AG08395 (cell line): ENCODE data around the gene UFSP1.
"Not testable (repeated sequence)": the region's sequence is repeated elsewhere in the genome, so short reads cannot be mapped to it uniquely, and the experiment has no call there.

Source experiments
- DNase-seq: peaks from one replicate; pipeline ENCODE4 v3.0.0; 2012; ENCODE audit warnings: mixed read lengths, low spot score

Gene UFSP1

DNA sequence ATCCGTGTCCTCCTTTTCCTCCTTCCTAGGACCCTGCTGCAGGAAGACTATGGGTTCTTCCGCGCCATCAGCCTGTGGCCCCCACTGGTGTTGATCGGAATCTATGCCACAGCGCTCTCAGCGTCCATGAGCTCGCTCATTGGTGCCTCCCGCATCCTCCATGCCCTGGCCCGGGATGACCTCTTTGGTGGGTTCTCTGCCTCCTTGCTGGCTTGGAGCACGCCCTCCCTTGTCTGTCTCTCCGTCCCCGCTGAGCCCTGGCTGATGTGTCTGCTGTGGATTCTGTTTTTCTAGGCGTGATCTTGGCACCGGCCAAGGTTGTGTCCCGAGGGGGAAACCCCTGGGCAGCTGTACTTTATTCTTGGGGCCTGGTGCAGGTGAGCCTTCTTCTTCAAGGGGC is 29.7 kb downstream of the UFSP1 start:
- DNase-seq, result no peak

DNA sequence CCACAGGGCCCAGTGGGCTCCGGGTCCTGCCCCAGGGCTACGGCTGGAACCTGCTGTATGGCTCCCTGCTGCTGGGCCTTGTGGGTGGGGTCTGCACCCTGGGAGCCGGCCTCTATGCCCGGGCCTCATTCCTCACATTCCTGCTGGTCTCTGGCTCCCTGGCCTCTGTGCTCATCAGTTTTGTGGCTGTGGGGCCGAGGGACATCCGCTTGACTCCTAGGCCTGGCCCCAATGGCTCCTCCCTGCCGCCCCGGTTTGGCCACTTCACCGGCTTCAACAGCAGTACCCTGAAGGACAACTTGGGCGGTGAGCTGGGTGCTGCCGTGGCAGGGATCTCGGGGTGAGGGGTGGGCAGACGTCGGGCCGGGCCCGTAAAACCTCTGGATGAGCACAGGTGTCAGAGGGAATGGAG is 32.6 kb downstream of the UFSP1 start:
- DNase-seq, result no peak

DNA sequence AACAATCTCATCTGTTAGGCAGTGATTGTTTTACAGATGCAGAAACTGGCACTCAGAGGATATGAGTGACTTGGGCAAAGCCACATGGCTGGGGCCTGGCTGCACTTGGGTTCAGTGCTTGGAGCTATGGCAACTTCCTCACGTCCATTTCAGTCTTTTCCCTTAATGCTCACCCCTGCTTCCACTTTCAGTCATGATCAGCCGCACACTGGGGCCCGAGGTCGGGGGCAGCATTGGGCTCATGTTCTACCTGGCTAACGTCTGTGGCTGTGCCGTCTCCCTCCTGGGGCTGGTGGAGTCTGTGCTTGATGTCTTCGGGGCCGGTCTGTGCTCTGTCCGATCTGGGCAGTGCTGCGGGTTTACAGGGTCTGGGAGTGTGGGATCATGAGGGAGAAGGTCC is 34.0 kb downstream of the UFSP1 start:
- no peak for DNase-seq

DNA sequence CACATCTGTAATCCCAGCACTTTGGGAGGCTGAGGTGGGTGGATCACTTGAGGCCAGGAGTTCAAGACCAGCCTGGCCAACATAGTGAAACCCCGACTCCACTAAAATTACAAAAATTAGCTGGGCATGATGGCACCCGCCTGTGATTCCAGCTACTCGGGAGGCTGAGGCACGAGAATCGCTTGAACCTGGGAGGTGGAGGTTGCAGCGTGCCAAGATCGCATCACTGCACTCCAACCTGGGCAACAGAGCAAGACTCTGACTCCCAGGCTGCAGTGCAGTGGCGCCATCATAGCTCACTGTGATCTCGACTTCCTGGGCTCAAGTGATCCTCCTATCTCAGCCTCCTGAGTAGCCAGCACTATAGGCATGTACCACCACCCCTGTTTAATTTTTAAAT is 34.6 kb downstream of the UFSP1 start:
- not testable (repeated sequence) for DNase-seq

DNA sequence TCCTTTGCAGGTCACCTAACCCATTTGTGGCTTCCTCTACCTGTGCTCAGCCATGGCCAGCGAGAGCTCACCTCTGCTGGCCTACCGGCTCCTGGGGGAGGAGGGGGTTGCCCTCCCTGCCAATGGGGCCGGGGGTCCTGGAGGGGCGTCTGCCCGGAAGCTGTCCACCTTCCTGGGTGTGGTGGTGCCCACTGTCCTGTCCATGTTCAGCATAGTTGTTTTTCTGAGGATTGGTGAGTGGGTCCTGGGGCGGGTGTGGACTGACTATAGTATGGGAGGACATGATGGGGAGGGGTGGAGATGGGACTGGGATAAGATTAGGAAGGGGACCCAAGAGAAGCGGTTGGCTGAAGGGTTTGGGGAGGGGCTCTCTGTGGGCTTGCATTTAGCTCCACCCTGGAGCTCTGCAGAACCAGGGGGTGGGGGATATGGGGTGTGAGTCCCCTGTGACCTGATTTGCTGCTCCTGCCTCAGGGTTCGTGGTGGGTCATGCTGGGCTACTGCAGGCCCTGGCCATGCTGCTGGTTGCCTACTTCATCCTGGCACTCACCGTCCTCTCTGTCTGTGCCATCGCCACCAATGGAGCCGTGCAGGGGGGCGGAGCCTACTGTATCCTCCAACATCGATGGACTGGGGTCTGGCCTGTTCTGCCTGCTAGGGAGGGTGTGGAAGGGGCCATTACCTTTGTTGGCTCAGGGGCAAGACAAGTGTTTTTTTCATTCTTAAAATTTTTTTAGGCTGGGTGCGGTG is 35.2 kb downstream of the UFSP1 start:
- no peak for DNase-seq

DNA sequence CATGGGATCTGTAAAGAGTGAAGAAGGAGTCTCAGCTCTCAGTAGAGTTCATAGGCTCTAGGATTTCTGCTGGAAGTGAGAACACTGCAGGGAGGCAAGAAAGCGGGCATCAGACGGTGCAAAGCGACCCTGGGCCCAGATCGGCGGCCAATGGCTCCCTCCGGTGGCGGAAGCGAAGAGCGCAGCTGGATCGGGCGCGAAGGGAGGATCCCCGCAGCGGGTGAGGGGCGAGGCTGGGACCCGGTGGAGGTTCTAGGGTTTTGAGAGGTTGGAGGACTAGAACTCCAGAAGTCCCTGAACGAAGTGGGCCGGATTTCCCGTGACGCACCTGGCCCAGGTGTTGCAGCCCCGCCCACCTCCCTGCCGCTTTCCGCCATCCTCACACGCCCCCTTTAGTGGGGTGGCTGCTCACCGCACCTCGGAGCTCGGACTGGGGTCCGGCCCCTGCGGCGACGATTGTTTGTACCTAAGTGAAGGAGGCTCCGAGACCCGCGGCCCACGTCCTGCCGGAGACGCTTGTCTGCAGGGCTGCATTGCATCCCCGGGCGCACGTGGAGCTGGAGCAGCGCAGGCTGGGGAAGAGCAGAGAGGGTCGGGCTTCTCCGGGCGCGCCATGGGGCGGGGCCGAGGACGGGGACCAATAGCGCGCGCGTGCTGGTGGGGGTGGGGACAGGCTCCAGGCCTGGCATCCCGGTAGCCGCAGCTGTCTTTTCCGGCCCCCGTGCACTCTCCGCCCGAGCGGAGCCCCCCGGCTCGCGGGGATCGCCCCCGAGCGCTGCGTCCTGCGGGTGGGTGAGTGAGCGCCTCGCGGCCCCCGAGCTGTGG is 37.3 kb downstream of the UFSP1 start, which contains the start of gene SLC12A9:
TSS of gene SLC12A9 (plus strand) at position 666 of the 825 bp plus-strand sequence. CDS start 1,485 bp downstream, outside the sequence.
- peak; percentile 98 for DNase-seq

DNA sequence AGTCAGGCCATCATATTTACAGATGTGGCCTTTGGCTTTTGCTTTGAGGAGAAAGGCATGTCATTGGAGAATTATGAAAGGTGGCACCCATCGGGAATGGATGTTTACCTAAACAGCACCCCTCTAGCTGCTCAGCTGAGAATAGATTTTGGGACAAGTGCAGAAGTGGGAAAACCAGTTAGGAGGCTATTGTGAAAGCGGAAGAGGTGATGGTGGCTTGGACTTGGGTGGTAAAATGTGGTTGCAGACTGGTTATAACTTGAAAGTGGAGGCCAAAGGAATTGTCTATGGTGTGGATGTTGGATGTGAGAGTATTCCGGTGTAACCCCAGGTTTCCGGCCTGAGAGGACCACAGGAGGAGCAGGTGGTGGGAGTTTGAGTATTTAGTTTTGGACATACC is 42.2 kb downstream of the UFSP1 start:
- no peak for DNase-seq

GRCh38 chr7:100840470-100841100 is 48.9 kb downstream of the UFSP1 start:
- DNase-seq, result no peak

- DNase-seq, result no peak
Measured at GRCh38 chr7:100839361-100839760, 50.2 kb downstream of the UFSP1 start.
